Naive thymus-derived CD4-positive, alpha-beta T cell (primary cell): ENCODE results near the gene PPARG. TPM values are rescaled to one million over a fixed set of nuclear protein-coding genes. Genes with fewer than 3 reads are reported as not detected.
"Not testable (repeated sequence)": the region's sequence is repeated elsewhere in the genome, so short reads cannot be mapped to it uniquely, and the experiment has no call there.

Experiments used
- ATAC-seq: fragments of 150-1000 bp; cut with Tn5 transposase; 2 replicates; pipeline ENCODE4 v1.10.0; 2021; ENCODE audit warnings: mild to moderate bottlenecking, moderate library complexity
- CTCF ChIA-PET: fragments of 350-600 bp; sonication (Branson Sonifier 250); formaldehyde crosslinking; loops from one replicate; lab custom pipeline; 2021; ENCODE audit warnings: antibody characterized with exemption; lab: Charles Lee
- POLR2A ChIA-PET: fragments of 350-600 bp; sonication (Branson Sonifier 250); formaldehyde crosslinking; loops from one replicate; lab custom pipeline; 2021; ENCODE audit warnings: antibody characterized with exemption, inconsistent platforms; lab: Charles Lee
- DNase-seq, 9 donors: peaks; one replicate each; pipeline versions ENCODE4 v3.0.0 to v3.0.0-alpha.2; 2020 to 2022; ENCODE audit warnings: mixed read lengths in 1 of 9
- H3K27ac ChIP-seq: one replicate; pipeline ENCODE4 v1.7.0; 2013; ENCODE audit warnings: mild to moderate bottlenecking, low read depth, low read length, moderate library complexity
- H3K27me3 ChIP-seq, 2 donors: one replicate each; pipeline ENCODE4 v1.7.0; 2013; ENCODE audit warnings: low read length in 2 of 2, mild to moderate bottlenecking in 2 of 2, moderate library complexity in 2 of 2; ENCODE audit not compliant: control insufficient read depth in 2 of 2, insufficient read depth in 2 of 2
- H3K36me3 ChIP-seq, 3 experiments: 1 replicate in 2 of 3; 2 replicates in 1 of 3; pipeline ENCODE4 v1.7.0; 2013; ENCODE audit warnings: low read length in 3 of 3, mild to moderate bottlenecking in 3 of 3, moderate library complexity in 1 of 3; ENCODE audit not compliant: insufficient read depth in 3 of 3, control insufficient read depth in 2 of 3
- H3K4me1 ChIP-seq, 2 donors: one replicate each; pipeline ENCODE4 v1.7.0; 2013; ENCODE audit warnings: low read length in 2 of 2, mild to moderate bottlenecking in 2 of 2, moderate library complexity in 1 of 2; ENCODE audit not compliant: control insufficient read depth in 2 of 2, insufficient read depth in 2 of 2
- H3K4me3 ChIP-seq: 2 replicates; pipeline ENCODE4 v1.7.0; 2013; ENCODE audit warnings: mild to moderate bottlenecking, low read length
- H3K9me3 ChIP-seq, 3 experiments: 1 replicate in 2 of 3; 2 replicates in 1 of 3; pipeline ENCODE4 v1.7.0; 2013; ENCODE audit warnings: low read length in 3 of 3; ENCODE audit not compliant: control insufficient read depth in 2 of 3
- H3K27ac Mint-ChIP-seq, 9 donors: one replicate each; pipeline ENCODE4 v1.8.0; 2020 to 2022; ENCODE audit warnings: mixed read lengths in 9 of 9, mild to moderate bottlenecking in 8 of 9, moderate library complexity in 5 of 9, inconsistent platforms in 2 of 9
- H3K27me3 Mint-ChIP-seq, 5 donors: one replicate each; pipeline ENCODE4 v1.8.0; 2021 to 2022; ENCODE audit warnings: mixed read lengths in 5 of 5, mild to moderate bottlenecking in 1 of 5
- H3K36me3 Mint-ChIP-seq, 5 donors: one replicate each; pipeline ENCODE4 v1.8.0; 2020 to 2022; ENCODE audit warnings: mixed read lengths in 5 of 5, mild to moderate bottlenecking in 3 of 5, inconsistent platforms in 1 of 5
- H3K4me1 Mint-ChIP-seq, 7 donors: one replicate each; pipeline ENCODE4 v1.8.0; 2020 to 2022; ENCODE audit warnings: mixed read lengths in 7 of 7, mild to moderate bottlenecking in 3 of 7, inconsistent platforms in 1 of 7
- H3K4me3 Mint-ChIP-seq, 10 donors: one replicate each; pipeline ENCODE4 v1.8.0; 2020 to 2022; ENCODE audit warnings: mild to moderate bottlenecking in 10 of 10, mixed read lengths in 10 of 10, moderate library complexity in 6 of 10, inconsistent platforms in 2 of 10
- H3K9me3 Mint-ChIP-seq, 11 donors: one replicate each; pipeline ENCODE4 v1.8.0; 2020 to 2022; ENCODE audit warnings: mixed read lengths in 11 of 11, mild to moderate bottlenecking in 4 of 11, inconsistent platforms in 1 of 11, moderate library complexity in 1 of 11
- intact Hi-C, 2 donors: fragments of 100-400 bp; cut with micrococcal nuclease; formaldehyde crosslinking; loops; one replicate each; pipeline ENCODE4 v1.15.1; 2023
- polyA plus RNA-seq, 2 donors: library from polyadenylated mRNA; unstranded; fragments of 300-500 nt; fragmentation: Illumina TruSeq; gene quantifications; one replicate each; pipeline ENCODE4 v1.2.3, GENCODE V29; 2021
- total RNA-seq, 6 experiments: library from RNA in 5 of 6; stranded (reverse) in 5 of 6; gene quantifications; 1 replicate in 5 of 6; 2 replicates in 1 of 6; pipeline ENCODE4 v1.2.3 and lab custom pipeline; 2021 to 2026

PPARG gene
- total and polyA plus RNA-seq, 7 experiments from 2014 or later: 0.37 to 2.1 (median 0.51) TPM; not detected in 3

- H3K4me3 ChIP-seq: no peak overlapping the region
- H3K36me3 ChIP-seq: no peaks in the 10 kb centered on the region
- no peak overlapping the region for H3K27ac Mint-ChIP-seq
- H3K36me3 Mint-ChIP-seq: no peaks in the 10 kb centered on the region
- ATAC-seq (no peak), DNase-seq (no peak)
- peaks cover 0 to 1% (median 0%) of the 10 kb centered on the region in 7 donors for H3K4me1 Mint-ChIP-seq
- H3K27me3 ChIP-seq: no peaks in the 10 kb centered on the region
- CTCF ChIA-PET: no interaction called here
- H3K4me3 Mint-ChIP-seq: no peak overlapping the region
- POLR2A ChIA-PET: no interaction called here
- intact Hi-C loops: no loop called here
- no peaks in the 10 kb centered on the region for H3K9me3 Mint-ChIP-seq
- no peaks in the 10 kb centered on the region for H3K4me1 ChIP-seq
- no peaks in the 10 kb centered on the region for H3K9me3 ChIP-seq
- H3K27ac ChIP-seq: no peak overlapping the region
- peaks cover 4 to 21% (median 6%) of the 10 kb centered on the region in 5 donors for H3K27me3 Mint-ChIP-seq
Observed at GRCh38 chr3:12267376-12268030, 21.4 kb upstream of the PPARG start.

DNA sequence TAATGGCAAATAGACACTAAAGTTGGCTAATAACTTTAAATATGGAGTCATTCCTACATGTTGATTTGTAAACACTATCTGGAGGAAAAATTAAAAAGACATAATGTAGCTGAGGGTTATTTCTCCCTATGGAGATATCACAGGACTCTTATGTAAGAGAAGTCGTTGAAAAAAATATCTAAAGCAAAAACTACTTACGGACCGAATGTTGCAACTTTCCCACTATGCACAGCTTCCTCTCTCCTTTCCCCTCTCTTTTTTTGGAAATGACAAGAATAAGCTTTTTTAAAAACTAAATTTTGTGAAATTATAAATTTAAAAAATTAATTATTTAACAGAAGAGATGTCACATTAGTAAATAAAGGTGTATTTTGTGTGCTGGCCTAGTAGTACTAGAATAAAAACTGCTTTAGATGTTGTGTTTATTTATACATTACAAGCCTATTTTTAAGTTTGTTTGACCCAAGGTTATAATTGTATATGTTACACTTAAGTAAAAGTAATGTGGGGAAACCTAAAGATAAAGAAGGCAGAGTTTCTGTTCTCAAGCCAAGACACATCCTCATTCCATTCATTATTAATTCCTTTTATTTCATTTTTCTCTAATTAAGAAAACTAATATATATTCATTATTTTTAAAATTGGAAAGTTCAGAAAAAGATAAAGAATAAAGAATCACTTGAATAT lies 20.7 kb upstream of the PPARG start:
- Mint-ChIP-seq H3K27me3 (peaks cover 8 to 21% (median 11%) of the 10 kb centered on the region in 5 donors), H3K4me1 (peaks cover 0 to 3% (median 0%) of the 10 kb centered on the region in 7 donors), H3K27ac (no peak overlapping the region), H3K4me3 (no peak overlapping the region), H3K9me3 (no peaks in the 10 kb centered on the region), H3K36me3 (no peaks in the 10 kb centered on the region)
- ATAC-seq: no peak
- no peaks in the 10 kb centered on the region for H3K27me3 ChIP-seq
- no peaks in the 10 kb centered on the region for H3K9me3 ChIP-seq
- ChIA-PET CTCF (no interaction called here), POLR2A (no interaction called here)
- intact Hi-C loops: no loop called here
- H3K4me3 ChIP-seq: no peak overlapping the region
- no peaks in the 10 kb centered on the region for H3K36me3 ChIP-seq
- H3K4me1 ChIP-seq: no peaks in the 10 kb centered on the region
- DNase-seq: no peak
- H3K27ac ChIP-seq: no peak overlapping the region

- no peak overlapping the region for H3K4me3 Mint-ChIP-seq
- H3K27me3 Mint-ChIP-seq: peaks cover 14 to 22% (median 18%) of the 10 kb centered on the region in 5 donors
- no peaks in the 10 kb centered on the region for H3K36me3 Mint-ChIP-seq
- H3K36me3 ChIP-seq: no peaks in the 10 kb centered on the region
- H3K9me3 ChIP-seq: no peaks in the 10 kb centered on the region
- no peak overlapping the region for H3K4me3 ChIP-seq
- intact Hi-C loops: no loop called here
- H3K27me3 ChIP-seq: no peaks in the 10 kb centered on the region
- no peak overlapping the region for H3K27ac Mint-ChIP-seq
- POLR2A ChIA-PET: no interaction called here
- no peaks in the 10 kb centered on the region for H3K4me1 ChIP-seq
- ATAC-seq (no peak), DNase-seq (no peak)
- H3K9me3 Mint-ChIP-seq: no peaks in the 10 kb centered on the region
- no peak overlapping the region for H3K27ac ChIP-seq
- peaks cover 0 to 4% (median 0%) of the 10 kb centered on the region in 7 donors for H3K4me1 Mint-ChIP-seq
- CTCF ChIA-PET: no interaction called here
Observed at GRCh38 chr3:12270976-12271375, 17.9 kb upstream of the PPARG start.

DNA sequence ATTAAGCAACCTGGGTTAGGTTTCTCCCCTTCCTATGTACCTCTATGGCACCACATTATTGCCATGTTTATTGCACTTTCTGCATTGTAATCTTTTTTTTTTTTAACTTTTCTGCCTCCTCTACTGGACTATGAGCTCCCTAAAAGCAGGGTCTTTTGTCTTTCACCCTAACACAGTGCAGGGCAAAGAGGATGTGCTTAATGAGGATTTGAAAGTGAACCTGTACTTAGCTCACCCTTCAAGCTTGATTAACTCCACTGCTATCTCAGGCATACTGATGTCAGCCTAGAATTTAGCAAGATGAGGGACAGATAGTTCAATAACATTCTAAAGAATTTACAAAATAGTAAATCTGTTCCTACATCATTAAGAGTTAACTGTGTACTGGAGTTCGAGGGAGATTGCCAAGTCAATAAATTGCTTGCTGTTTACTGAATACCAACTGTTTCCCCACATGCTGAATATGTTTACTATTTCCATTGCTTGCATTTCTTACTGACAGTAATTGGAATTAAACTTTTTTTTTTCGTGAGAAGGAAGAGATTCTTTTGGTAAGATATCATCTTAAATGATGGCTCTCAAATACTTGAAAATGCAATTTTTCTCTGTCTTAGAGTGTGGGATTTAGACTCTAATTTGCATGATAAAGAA lies 15.7 kb upstream of the PPARG start:
- Mint-ChIP-seq H3K36me3 (no peaks in the 10 kb centered on the region), H3K9me3 (no peaks in the 10 kb centered on the region), H3K4me1 (peaks cover 0 to 4% (median 0%) of the 10 kb centered on the region in 7 donors), H3K4me3 (no peak overlapping the region), H3K27me3 (peaks cover 4 to 25% (median 23%) of the 10 kb centered on the region in 5 donors), H3K27ac (no peak overlapping the region)
- ATAC-seq (no peak), DNase-seq (no peak)
- intact Hi-C loops: no loop called here
- CTCF ChIA-PET: no interaction called here
- no peaks in the 10 kb centered on the region for H3K4me1 ChIP-seq
- POLR2A ChIA-PET: no interaction called here
- no peaks in the 10 kb centered on the region for H3K36me3 ChIP-seq
- H3K9me3 ChIP-seq: no peaks in the 10 kb centered on the region
- no peak overlapping the region for H3K4me3 ChIP-seq
- H3K27ac ChIP-seq: no peak overlapping the region
- H3K27me3 ChIP-seq: no peaks in the 10 kb centered on the region

GRCh38 chr3:12275974-12276650 lies 12.8 kb upstream of the PPARG start:
- no peaks in the 10 kb centered on the region for H3K36me3 ChIP-seq
- ChIA-PET CTCF (no interaction called here), POLR2A (no interaction called here)
- no peak overlapping the region for H3K27ac Mint-ChIP-seq
- intact Hi-C loops: no loop called here
- no peak overlapping the region for H3K27ac ChIP-seq
- H3K9me3 ChIP-seq: no peaks in the 10 kb centered on the region
- DNase-seq (no peak), ATAC-seq (no peak)
- H3K4me3 ChIP-seq: no peak overlapping the region
- peaks cover 0 to 4% (median 0%) of the 10 kb centered on the region in 7 donors for H3K4me1 Mint-ChIP-seq
- H3K27me3 ChIP-seq: no peaks in the 10 kb centered on the region
- no peak overlapping the region for H3K4me3 Mint-ChIP-seq
- no peaks in the 10 kb centered on the region for H3K9me3 Mint-ChIP-seq
- no peaks in the 10 kb centered on the region for H3K36me3 Mint-ChIP-seq
- H3K4me1 ChIP-seq: no peaks in the 10 kb centered on the region
- peaks cover 13 to 37% (median 30%) of the 10 kb centered on the region in 5 donors for H3K27me3 Mint-ChIP-seq

DNA sequence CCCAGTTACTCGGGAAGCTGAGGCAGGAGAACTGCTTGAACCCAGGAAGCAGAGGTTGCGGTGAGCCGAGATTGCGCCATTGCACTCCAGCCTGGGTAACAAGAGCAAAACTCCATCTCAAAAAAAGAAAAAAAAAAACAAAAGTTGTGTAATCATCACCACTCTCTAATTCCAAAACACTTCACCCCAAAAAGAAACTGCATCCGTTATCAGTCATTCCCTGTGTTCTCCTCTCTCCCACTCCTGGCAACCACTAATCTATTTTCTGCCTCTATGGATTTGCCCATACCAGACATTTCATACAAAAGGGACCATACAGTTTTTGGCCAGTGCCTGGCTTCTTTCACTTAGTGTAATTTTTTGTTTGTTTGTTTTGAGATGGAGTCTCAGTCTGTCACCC lies 12.0 kb upstream of the PPARG start:
- H3K4me1 Mint-ChIP-seq, POLR2A ChIA-PET, H3K27ac Mint-ChIP-seq, intact Hi-C loops, H3K9me3 Mint-ChIP-seq, CTCF ChIA-PET, H3K4me3 Mint-ChIP-seq, DNase-seq, H3K9me3 ChIP-seq, H3K27me3 ChIP-seq, H3K36me3 Mint-ChIP-seq, H3K4me3 ChIP-seq, H3K36me3 ChIP-seq, H3K4me1 ChIP-seq, H3K27ac ChIP-seq, ATAC-seq: not testable (repeated sequence)
- peaks cover 17 to 37% (median 32%) of the 10 kb centered on the region in 5 donors for H3K27me3 Mint-ChIP-seq
